ENCODE measurements around the gene MCM3AP.

Gene MCM3AP

GRCh38 chr21:46211376-46211775 is 74.0 kb downstream of the MCM3AP start:
- Mint-ChIP-seq H3K36me3 (ENCODE audit: low read depth) (peaks cover 15% of the 10 kb centered on the region), H3K27ac (peak overlapping the region; percentile 96), H3K4me1 (no peaks in the 10 kb centered on the region), H3K4me3 (no peak overlapping the region), H3K9me3 (no peaks in the 10 kb centered on the region), H3K27me3 (ENCODE audit: low read depth, poor library complexity) (peaks cover 3% of the 10 kb centered on the region)
- no peak for TF ChIP-seq CTCF (IDR thresholded peaks at IDR 0.05)
- DNase-seq = no peak

GRCh38 chr21:46210378-46211136 is 74.9 kb downstream of the MCM3AP start:
- H3K4me3 Mint-ChIP-seq = no peak overlapping the region
- no peak for DNase-seq
- H3K27ac Mint-ChIP-seq = peak overlapping the region; percentile 96

GRCh38 chr21:46208761-46209721 is 76.4 kb downstream of the MCM3AP start:
- Mint-ChIP-seq H3K4me3 (no peak overlapping the region), H3K9me3 (no peaks in the 10 kb centered on the region), H3K36me3 (ENCODE audit: low read depth) (peaks cover 29% of the 10 kb centered on the region), H3K27ac (no peak overlapping the region), H3K27me3 (ENCODE audit: low read depth, poor library complexity) (peaks cover 3% of the 10 kb centered on the region), H3K4me1 (peaks cover 13% of the 10 kb centered on the region)
- DNase-seq = no peak
- no peak for TF ChIP-seq CTCF (IDR thresholded peaks at IDR 0.05)

More at GRCh38 chr21:46210378-46211136, 74.9 kb downstream of the MCM3AP start:
- Mint-ChIP-seq H3K36me3 (ENCODE audit: low read depth) (peaks cover 15% of the 10 kb centered on the region), H3K27me3 (ENCODE audit: low read depth, poor library complexity) (peaks cover 3% of the 10 kb centered on the region), H3K9me3 (no peaks in the 10 kb centered on the region), H3K4me1 (peaks cover 6% of the 10 kb centered on the region)
- no peak for TF ChIP-seq CTCF (IDR thresholded peaks at IDR 0.05)

GRCh38 chr21:46207920-46208591 is 77.4 kb downstream of the MCM3AP start:
- peaks cover 3% of the 10 kb centered on the region for H3K27me3 Mint-ChIP-seq (ENCODE audit: low read depth, poor library complexity)
- no peaks in the 10 kb centered on the region for H3K9me3 Mint-ChIP-seq
- DNase-seq = no peak
- H3K4me3 Mint-ChIP-seq = no peak overlapping the region
- peak overlapping the region; percentile 42 for H3K27ac Mint-ChIP-seq
- peaks cover 13% of the 10 kb centered on the region for H3K4me1 Mint-ChIP-seq
- peaks cover 38% of the 10 kb centered on the region for H3K36me3 Mint-ChIP-seq (ENCODE audit: low read depth)
- no peak for TF ChIP-seq CTCF (IDR thresholded peaks at IDR 0.05)

GRCh38 chr21:46207006-46207919 is 78.1 kb downstream of the MCM3AP start:
- no peak for TF ChIP-seq CTCF (IDR thresholded peaks at IDR 0.05)
- Mint-ChIP-seq H3K27ac (no peak overlapping the region), H3K4me1 (peaks cover 13% of the 10 kb centered on the region), H3K36me3 (ENCODE audit: low read depth) (peaks cover 46% of the 10 kb centered on the region), H3K9me3 (no peaks in the 10 kb centered on the region), H3K27me3 (ENCODE audit: low read depth, poor library complexity) (peaks cover 3% of the 10 kb centered on the region), H3K4me3 (no peak overlapping the region)
- DNase-seq = no peak

Data from nephron progenitor cell (in vitro differentiated cells).